ENCODE data around the gene ALAD. TPM values are rescaled to one million over a fixed set of nuclear protein-coding genes. Genes with fewer than 3 reads are reported as not detected.

ALAD gene
- total and polyA plus RNA-seq, 4 donors = 26.3 to 54.6 (median 41.8) TPM

GRCh38 chr9:113427629-113428028 is 26.5 kb upstream of the ALAD start:
- ATAC-seq (ENCODE audit: low FRiP score) (no peak), DNase-seq (no peak)
- H3K36me3 ChIP-seq (ENCODE audit: control insufficient read depth in 1 of 2, insufficient read depth in 2 of 2, low read length in 1 of 2) = no peaks in the 10 kb centered on the region
- no peaks in the 10 kb centered on the region for H3K27me3 ChIP-seq (ENCODE audit: control insufficient read depth in 1 of 2, insufficient read depth in 2 of 2, low read length in 1 of 2)
- no peak overlapping the region for H3K27ac ChIP-seq (ENCODE audit: low read depth in 1 of 2, low read length in 2 of 2)
- no peaks in the 10 kb centered on the region for H3K4me1 ChIP-seq (ENCODE audit: control insufficient read depth in 1 of 2, insufficient read depth in 2 of 2, low read length in 2 of 2)
- intact Hi-C loops (cut with DNase I) = no loop called here
- no peaks in the 10 kb centered on the region for H3K9me3 ChIP-seq (ENCODE audit: control insufficient read depth, low read length)
- H3K4me3 ChIP-seq (ENCODE audit: low read length in 2 of 2) = no peak overlapping the region
- WGBS, 2 donors = 95 to 97% methylated on average over 2 of the region's 2 CpGs

- Histone ChIP-seq H3K4me1 (ENCODE audit: control insufficient read depth in 1 of 2, insufficient read depth in 2 of 2, low read length in 2 of 2) (no peaks in the 10 kb centered on the region), H3K9me3 (ENCODE audit: control insufficient read depth, low read length) (no peaks in the 10 kb centered on the region), H3K4me3 (ENCODE audit: low read length in 2 of 2) (no peak overlapping the region), H3K27me3 (ENCODE audit: control insufficient read depth in 1 of 2, insufficient read depth in 2 of 2, low read length in 1 of 2) (no peaks in the 10 kb centered on the region), H3K27ac (ENCODE audit: low read depth in 1 of 2, low read length in 2 of 2) (no peak overlapping the region), H3K36me3 (ENCODE audit: control insufficient read depth in 1 of 2, insufficient read depth in 2 of 2, low read length in 1 of 2) (no peaks in the 10 kb centered on the region)
- intact Hi-C loops (cut with DNase I) = no loop called here
- WGBS, 2 donors = 40 to 84% methylated on average over 1 of the region's 1 CpG
- ATAC-seq (ENCODE audit: low FRiP score) = no peak
- DNase-seq = no peak
These were observed 25.6 kb upstream of the ALAD start for GRCh38 chr9:113426701-113427100.

GRCh38 chr9:113425072-113425471 is 24.0 kb upstream of the ALAD start:
- DNase-seq = no peak
- ATAC-seq (ENCODE audit: low FRiP score) = no peak
- H3K9me3 ChIP-seq (ENCODE audit: control insufficient read depth, low read length) = no peaks in the 10 kb centered on the region
- H3K4me3 ChIP-seq (ENCODE audit: low read length in 2 of 2) = no peak overlapping the region
- H3K27ac ChIP-seq (ENCODE audit: low read depth in 1 of 2, low read length in 2 of 2) = no peak overlapping the region
- intact Hi-C loops (cut with DNase I) = no loop called here
- 34 to 54% methylated on average over 2 of the region's 2 CpGs for WGBS, 2 donors
- H3K27me3 ChIP-seq (ENCODE audit: control insufficient read depth in 1 of 2, insufficient read depth in 2 of 2, low read length in 1 of 2) = no peaks in the 10 kb centered on the region
- no peaks in the 10 kb centered on the region for H3K4me1 ChIP-seq (ENCODE audit: control insufficient read depth in 1 of 2, insufficient read depth in 2 of 2, low read length in 2 of 2)
- no peaks in the 10 kb centered on the region for H3K36me3 ChIP-seq (ENCODE audit: control insufficient read depth in 1 of 2, insufficient read depth in 2 of 2, low read length in 1 of 2)

- 79 to 83% methylated on average over 3 of the region's 3 CpGs for WGBS, 2 donors
- ATAC-seq (ENCODE audit: low FRiP score) = no peak
These were observed 20.6 kb upstream of the ALAD start for GRCh38 chr9:113421726-113422125.

GRCh38 chr9:113417370-113417769 is 16.3 kb upstream of the ALAD start:
- H3K9me3 ChIP-seq (ENCODE audit: control insufficient read depth, low read length) = no peaks in the 10 kb centered on the region
- H3K4me3 ChIP-seq (ENCODE audit: low read length in 2 of 2) = no peak overlapping the region
- H3K4me1 ChIP-seq (ENCODE audit: control insufficient read depth in 1 of 2, insufficient read depth in 2 of 2, low read length in 2 of 2) = no peaks in the 10 kb centered on the region
- intact Hi-C loops (cut with DNase I) = no loop called here
- 72 to 76% methylated on average over 4 of the region's 4 CpGs for WGBS, 2 donors
- H3K27ac ChIP-seq (ENCODE audit: low read depth in 1 of 2, low read length in 2 of 2) = no peak overlapping the region
- no peaks in the 10 kb centered on the region for H3K27me3 ChIP-seq (ENCODE audit: control insufficient read depth in 1 of 2, insufficient read depth in 2 of 2, low read length in 1 of 2)
- DNase-seq (no peak), ATAC-seq (ENCODE audit: low FRiP score) (no peak)
- no peaks in the 10 kb centered on the region for H3K36me3 ChIP-seq (ENCODE audit: control insufficient read depth in 1 of 2, insufficient read depth in 2 of 2, low read length in 1 of 2)

More at GRCh38 chr9:113421726-113422125, 20.6 kb upstream of the ALAD start:
- no peak for DNase-seq
- H3K36me3 ChIP-seq (ENCODE audit: control insufficient read depth in 1 of 2, insufficient read depth in 2 of 2, low read length in 1 of 2) = no peaks in the 10 kb centered on the region
- no peaks in the 10 kb centered on the region for H3K9me3 ChIP-seq (ENCODE audit: control insufficient read depth, low read length)
- H3K4me3 ChIP-seq (ENCODE audit: low read length in 2 of 2) = no peak overlapping the region
- no peak overlapping the region for H3K27ac ChIP-seq (ENCODE audit: low read depth in 1 of 2, low read length in 2 of 2)
- intact Hi-C loops (cut with DNase I) = no loop called here
- no peaks in the 10 kb centered on the region for H3K4me1 ChIP-seq (ENCODE audit: control insufficient read depth in 1 of 2, insufficient read depth in 2 of 2, low read length in 2 of 2)
- no peaks in the 10 kb centered on the region for H3K27me3 ChIP-seq (ENCODE audit: control insufficient read depth in 1 of 2, insufficient read depth in 2 of 2, low read length in 1 of 2)

GRCh38 chr9:113416149-113416721 is 15.2 kb upstream of the ALAD start:
- H3K36me3 ChIP-seq (ENCODE audit: control insufficient read depth in 1 of 2, insufficient read depth in 2 of 2, low read length in 1 of 2) = no peaks in the 10 kb centered on the region
- H3K27ac ChIP-seq (ENCODE audit: low read depth in 1 of 2, low read length in 2 of 2) = no peak overlapping the region
- WGBS, 2 donors = 73 to 79% methylated on average over 3 of the region's 3 CpGs
- ATAC-seq (ENCODE audit: low FRiP score) (no peak), DNase-seq (no peak)
- no peaks in the 10 kb centered on the region for H3K4me1 ChIP-seq (ENCODE audit: control insufficient read depth in 1 of 2, insufficient read depth in 2 of 2, low read length in 2 of 2)
- intact Hi-C loops (cut with DNase I) = no loop called here
- no peaks in the 10 kb centered on the region for H3K27me3 ChIP-seq (ENCODE audit: control insufficient read depth in 1 of 2, insufficient read depth in 2 of 2, low read length in 1 of 2)
- H3K9me3 ChIP-seq (ENCODE audit: control insufficient read depth, low read length) = no peaks in the 10 kb centered on the region
- no peak overlapping the region for H3K4me3 ChIP-seq (ENCODE audit: low read length in 2 of 2)

GRCh38 chr9:113410207-113410864 is 9.3 kb upstream of the ALAD start, which contains the start of the genes C9orf43 and POLE3:
Gene C9orf43 (plus strand): TSS chr9:113410747. CDS start chr9:113413494, 2,747 bp downstream.
Gene POLE3 (minus strand): TSS chr9:113410675. CDS start chr9:113410293, 382 bp downstream.
- no peaks in the 10 kb centered on the region for H3K9me3 ChIP-seq (ENCODE audit: control insufficient read depth, low read length)
- H3K27ac ChIP-seq (ENCODE audit: low read depth in 1 of 2, low read length in 2 of 2) = peak within 1 kb of the TSS in 1 of 2 donors; percentile 72
- H3K36me3 ChIP-seq (ENCODE audit: control insufficient read depth in 1 of 2, insufficient read depth in 2 of 2, low read length in 1 of 2) = no peaks in the 10 kb centered on the region
- ATAC-seq (ENCODE audit: low FRiP score) (peak; percentile 99), DNase-seq (peak; percentile 97 to 98)
- H3K4me1 ChIP-seq (ENCODE audit: control insufficient read depth in 1 of 2, insufficient read depth in 2 of 2, low read length in 2 of 2) = no peaks in the 10 kb centered on the region
- intact Hi-C loops (cut with DNase I) = no loop called here
- H3K4me3 ChIP-seq (ENCODE audit: low read length in 2 of 2) = peak within 1 kb of the TSS; percentile 60 to 82
- 0 to 1% methylated on average over 60 to 61 of the region's 61 CpGs for WGBS, 2 donors
- H3K27me3 ChIP-seq (ENCODE audit: control insufficient read depth in 1 of 2, insufficient read depth in 2 of 2, low read length in 1 of 2) = no peaks in the 10 kb centered on the region

GRCh38 chr9:113409883-113410206 is 8.8 kb upstream of the ALAD start:
- Histone ChIP-seq H3K4me3 (ENCODE audit: low read length in 2 of 2) (peak overlapping the region; percentile 19 to 43), H3K9me3 (ENCODE audit: control insufficient read depth, low read length) (no peaks in the 10 kb centered on the region), H3K36me3 (ENCODE audit: control insufficient read depth in 1 of 2, insufficient read depth in 2 of 2, low read length in 1 of 2) (no peaks in the 10 kb centered on the region), H3K4me1 (ENCODE audit: control insufficient read depth in 1 of 2, insufficient read depth in 2 of 2, low read length in 2 of 2) (no peaks in the 10 kb centered on the region), H3K27ac (ENCODE audit: low read depth in 1 of 2, low read length in 2 of 2) (peak overlapping the region in 1 of 2 donors; percentile 72), H3K27me3 (ENCODE audit: control insufficient read depth in 1 of 2, insufficient read depth in 2 of 2, low read length in 1 of 2) (no peaks in the 10 kb centered on the region)
- ATAC-seq (ENCODE audit: low FRiP score) (no peak), DNase-seq (no peak)
- 1% methylated on average over 20 of the region's 20 CpGs for WGBS, 2 donors
- intact Hi-C loops (cut with DNase I) = loop anchor here in 1 of 2 donors (10.0 kb wide), 1 partner anchor 135 kb away; the partner anchor contains the start of genes CDC26 and PRPF4

GRCh38 chr9:113409481-113409880 is 8.4 kb upstream of the ALAD start:
- WGBS, 2 donors = 43 to 47% methylated on average over 10 of the region's 10 CpGs

More at GRCh38 chr9:113409481-113409880, 8.4 kb upstream of the ALAD start:
- no peaks in the 10 kb centered on the region for H3K9me3 ChIP-seq (ENCODE audit: control insufficient read depth, low read length)
- DNase-seq (peak in 1 of 2 donors; percentile 48), ATAC-seq (ENCODE audit: low FRiP score) (no peak)
- no peaks in the 10 kb centered on the region for H3K4me1 ChIP-seq (ENCODE audit: control insufficient read depth in 1 of 2, insufficient read depth in 2 of 2, low read length in 2 of 2)
- peak overlapping the region; percentile 19 to 43 for H3K4me3 ChIP-seq (ENCODE audit: low read length in 2 of 2)
- H3K27ac ChIP-seq (ENCODE audit: low read depth in 1 of 2, low read length in 2 of 2) = peak overlapping the region in 1 of 2 donors; percentile 72
- intact Hi-C loops (cut with DNase I) = loop anchor here in 1 of 2 donors (10.0 kb wide), 1 partner anchor 135 kb away; the partner anchor contains the start of genes CDC26 and PRPF4
- no peaks in the 10 kb centered on the region for H3K27me3 ChIP-seq (ENCODE audit: control insufficient read depth in 1 of 2, insufficient read depth in 2 of 2, low read length in 1 of 2)
- no peaks in the 10 kb centered on the region for H3K36me3 ChIP-seq (ENCODE audit: control insufficient read depth in 1 of 2, insufficient read depth in 2 of 2, low read length in 1 of 2)

Data from aorta (tissue), 5 donors.